Uterus (tissue), 4 donors: ENCODE data around the gene AGPAT1. TPM values are rescaled to one million over a fixed set of nuclear protein-coding genes. Genes with fewer than 3 reads are reported as not detected.
A peak's percentile ranks its signal among the peaks of the same experiment; 100 is the strongest.

Experiments used
- DNase-seq, 2 donors: peaks; one replicate each; pipeline ENCODE4 v3.0.0-alpha.2; 2019 to 2020
- H3K27ac ChIP-seq, 2 donors: fragments of 200-600 bp; sonication (generic); 1 replicate in 1 of 2; 2 replicates in 1 of 2; pipeline ENCODE4 v1.5.1; 2016 to 2018
- H3K27me3 ChIP-seq, 2 donors: fragments of 200-600 bp; sonication (generic); one replicate each; pipeline ENCODE4 v1.5.1; 2018 to 2019; ENCODE audit warnings: control low read depth in 1 of 2
- H3K36me3 ChIP-seq, 2 donors: fragments of 200-600 bp; sonication (generic); one replicate each; pipeline ENCODE4 v1.5.1; 2019; ENCODE audit warnings: control low read depth in 1 of 2
- H3K4me1 ChIP-seq, 2 donors: fragments of 200-600 bp; sonication (generic); one replicate each; pipeline ENCODE4 v1.5.1; 2018 to 2019; ENCODE audit warnings: control low read depth in 1 of 2
- H3K4me3 ChIP-seq, 2 donors: fragments of 200-600 bp; sonication (generic); 1 replicate in 1 of 2; 2 replicates in 1 of 2; pipeline ENCODE4 v1.5.1; 2018 to 2019; ENCODE audit warnings: mild to moderate bottlenecking in 1 of 2
- H3K9me3 ChIP-seq, 2 donors: fragments of 200-600 bp; sonication (generic); one replicate each; pipeline ENCODE4 v1.5.1; 2019; ENCODE audit warnings: control low read depth in 1 of 2
- CTCF ChIP-seq, 4 experiments: fragments of 200-600 bp in 2 of 4; fragments of 450-650 bp in 2 of 4; sonication (generic) in 2 of 4; IDR thresholded peaks; one replicate each; pipeline ENCODE4 v1.5.1; 2016 to 2019; ENCODE audit warnings: antibody characterized with exemption in 4 of 4, mild to moderate bottlenecking in 2 of 4, moderate library complexity in 1 of 4
- POLR2A ChIP-seq, 2 donors: fragments of 450-650 bp; IDR thresholded peaks; one replicate each; pipeline ENCODE4 v1.6.1; 2016; ENCODE audit warnings: antibody characterized with exemption in 2 of 2, mild to moderate bottlenecking in 1 of 2, moderate library complexity in 1 of 2
- intact Hi-C: fragments of 100-400 bp; cut with DNase I; formaldehyde crosslinking; loops from one replicate; pipeline ENCODE4 v1.15.1; 2023; ENCODE audit warnings: low total_unique reads
- total RNA-seq, 4 donors: library from RNA; depleted of rRNA in 3 of 4; stranded (reverse); fragments of >200 nt in 3 of 4; gene quantifications; one replicate each; pipeline versions ENCODE4 v1.1.0 to v1.2.4, GENCODE V29; 2014 to 2023
- donor health status: DM: yes; HTN: yes; CAD: no.

Gene AGPAT1
- total RNA-seq, 4 donors from 2014 or later: 14.2 to 71.2 (median 37.7) TPM

- no peak for DNase-seq
Observed at GRCh38 chr6:32131439-32131948, 44.4 kb downstream of the AGPAT1 start.

GRCh38 chr6:32129297-32130088, 46.4 kb downstream of the AGPAT1 start:
- intact Hi-C loops: loop anchor here (10.0 kb wide), 1 partner anchor 45 kb away; the partner anchor contains the start of genes AGPAT1 and RNF5
- Histone ChIP-seq H3K4me3 (peak overlapping the region; percentile 60 to 79), H3K4me1 (peaks cover 0 to 19% of the 10 kb centered on the region in 2 donors), H3K9me3 (no peaks in the 10 kb centered on the region), H3K27me3 (no peaks in the 10 kb centered on the region), H3K36me3 (no peaks in the 10 kb centered on the region), H3K27ac (peak overlapping the region; percentile 92 to 98)
- no peak for TF ChIP-seq POLR2A (IDR thresholded peaks at IDR 0.05)
- TF ChIP-seq CTCF (IDR thresholded peaks at IDR 0.05): no peak
- DNase-seq: no peak

More at GRCh38 chr6:32131439-32131948, 44.4 kb downstream of the AGPAT1 start:
- intact Hi-C loops: no loop called here
- Histone ChIP-seq H3K27ac (no peak overlapping the region), H3K4me3 (no peak overlapping the region), H3K27me3 (no peaks in the 10 kb centered on the region), H3K36me3 (no peaks in the 10 kb centered on the region), H3K4me1 (peaks cover 0 to 19% of the 10 kb centered on the region in 2 donors), H3K9me3 (no peaks in the 10 kb centered on the region)
- TF ChIP-seq POLR2A (IDR thresholded peaks at IDR 0.05) (no peak), CTCF (IDR thresholded peaks at IDR 0.05) (no peak)

GRCh38 chr6:32128751-32129296, 47.1 kb downstream of the AGPAT1 start:
- peak overlapping the region; percentile 92 to 98 for H3K27ac ChIP-seq
- H3K27me3 ChIP-seq: no peaks in the 10 kb centered on the region
- H3K36me3 ChIP-seq: no peaks in the 10 kb centered on the region
- no peaks in the 10 kb centered on the region for H3K9me3 ChIP-seq
- H3K4me1 ChIP-seq: peaks cover 0 to 19% of the 10 kb centered on the region in 2 donors
- peak overlapping the region in 1 of 2 donors; percentile 4 for H3K4me3 ChIP-seq
- intact Hi-C loops: loop anchor here (10.0 kb wide), 1 partner anchor 46 kb away; the partner anchor contains the start of genes AGPAT1 and RNF5
- no peak for DNase-seq
- TF ChIP-seq POLR2A (IDR thresholded peaks at IDR 0.05) (no peak), CTCF (IDR thresholded peaks at IDR 0.05) (no peak)

GRCh38 chr6:32127717-32128592, 47.9 kb downstream of the AGPAT1 start, which contains the start of gene ATF6B:
TSS of gene ATF6B (minus strand) at chr6:32128246. CDS start at chr6:32128207, 39 bp downstream.
- H3K4me3 ChIP-seq: peak within 1 kb of the TSS; percentile 93 to 97
- no peaks in the 10 kb centered on the region for H3K36me3 ChIP-seq
- peaks cover 0 to 19% of the 10 kb centered on the region in 2 donors for H3K4me1 ChIP-seq
- intact Hi-C loops: loop anchor here (10.0 kb wide), 1 partner anchor 47 kb away; the partner anchor contains the start of genes AGPAT1 and RNF5
- H3K9me3 ChIP-seq: no peaks in the 10 kb centered on the region
- H3K27me3 ChIP-seq: no peaks in the 10 kb centered on the region
- DNase-seq: peak; percentile 96 to 100
- H3K27ac ChIP-seq: peak within 1 kb of the TSS; percentile 92 to 98
- TF ChIP-seq POLR2A (IDR thresholded peaks at IDR 0.05) (peak; percentile 51 to 54), CTCF (IDR thresholded peaks at IDR 0.05) (no peak)
